Gastroesophageal sphincter (tissue), 4 donors: Measurements from ENCODE around the gene MRPS25. TPM values are rescaled to one million over a fixed set of nuclear protein-coding genes. Genes with fewer than 3 reads are reported as not detected.

Source experiments
- ATAC-seq: fragments of 150-250 bp; one replicate; pipeline ENCODE4 v1.9.1; 2016; ENCODE audit warnings: mild to moderate bottlenecking, moderate library complexity
- H3K27ac ChIP-seq, 4 donors: fragments of 200-600 bp; sonication (generic) in 3 of 4; 1 replicate in 3 of 4; 2 replicates in 1 of 4; pipeline ENCODE4 v1.5.1; 2016 to 2019
- H3K27me3 ChIP-seq: fragments of 200-600 bp; sonication (generic); one replicate; pipeline ENCODE4 v1.5.1; 2019
- H3K36me3 ChIP-seq, 2 donors: fragments of 200-600 bp; sonication (generic); one replicate each; pipeline ENCODE4 v1.5.1; 2019; ENCODE audit warnings: control low read depth in 1 of 2
- H3K4me1 ChIP-seq, 3 donors: fragments of 200-600 bp; sonication (generic); 1 replicate in 2 of 3; 2 replicates in 1 of 3; pipeline ENCODE4 v1.5.1; 2016 to 2019; ENCODE audit warnings: control low read depth in 2 of 3
- H3K4me3 ChIP-seq, 2 donors: fragments of 200-600 bp; sonication (generic); one replicate each; pipeline ENCODE4 v1.5.1; 2019; ENCODE audit warnings: mild to moderate bottlenecking in 1 of 2, moderate library complexity in 1 of 2
- H3K9me3 ChIP-seq, 3 donors: fragments of 200-600 bp; sonication (generic); one replicate each; pipeline ENCODE4 v1.5.1; 2017 to 2019; ENCODE audit warnings: control low read depth in 2 of 3
- EP300 ChIP-seq: sonication (generic); formaldehyde crosslinking; IDR thresholded peaks from one replicate; pipeline ENCODE4 v1.6.1; 2017; ENCODE audit warnings: antibody characterized with exemption, mild to moderate bottlenecking
- POLR2A ChIP-seq, 2 donors: fragments of 450-650 bp; IDR thresholded peaks; one replicate each; pipeline ENCODE4 v1.6.1; 2017; ENCODE audit warnings: antibody characterized with exemption in 2 of 2, mild to moderate bottlenecking in 2 of 2, moderate library complexity in 1 of 2
- POLR2AphosphoS5 ChIP-seq: sonication (generic); formaldehyde crosslinking; IDR thresholded peaks from one replicate; pipeline ENCODE4 v1.6.1; 2017; ENCODE audit warnings: antibody characterized with exemption
- WGBS, 2 donors: methylation state at CpG; one replicate each; pipeline ENCODE4 v1.1.5; 2018; ENCODE audit warnings: low coverage in 1 of 2; 5-methylcytosine and 5-hydroxymethylcytosine counted together
- total RNA-seq, 4 donors: library from RNA; depleted of rRNA; stranded (reverse); fragments of >200 nt; gene quantifications; one replicate each; pipeline ENCODE4 v1.1.0, GENCODE V29; 2016
- TF ChIP-seq, protein P1 (sequence below), 4 experiments: fragments of 200-600 bp in 2 of 4; fragments of 450-650 bp in 2 of 4; sonication (generic) in 1 of 4; IDR thresholded peaks; one replicate each; pipeline ENCODE4 v1.5.1; 2017 to 2019; ENCODE audit warnings: antibody characterized with exemption in 4 of 4, mild to moderate bottlenecking in 2 of 4, moderate library complexity in 2 of 4

Gene MRPS25
- total RNA-seq, 4 donors from 2014 or later: 17.6 to 32.0 (median 27.9) TPM

DNA sequence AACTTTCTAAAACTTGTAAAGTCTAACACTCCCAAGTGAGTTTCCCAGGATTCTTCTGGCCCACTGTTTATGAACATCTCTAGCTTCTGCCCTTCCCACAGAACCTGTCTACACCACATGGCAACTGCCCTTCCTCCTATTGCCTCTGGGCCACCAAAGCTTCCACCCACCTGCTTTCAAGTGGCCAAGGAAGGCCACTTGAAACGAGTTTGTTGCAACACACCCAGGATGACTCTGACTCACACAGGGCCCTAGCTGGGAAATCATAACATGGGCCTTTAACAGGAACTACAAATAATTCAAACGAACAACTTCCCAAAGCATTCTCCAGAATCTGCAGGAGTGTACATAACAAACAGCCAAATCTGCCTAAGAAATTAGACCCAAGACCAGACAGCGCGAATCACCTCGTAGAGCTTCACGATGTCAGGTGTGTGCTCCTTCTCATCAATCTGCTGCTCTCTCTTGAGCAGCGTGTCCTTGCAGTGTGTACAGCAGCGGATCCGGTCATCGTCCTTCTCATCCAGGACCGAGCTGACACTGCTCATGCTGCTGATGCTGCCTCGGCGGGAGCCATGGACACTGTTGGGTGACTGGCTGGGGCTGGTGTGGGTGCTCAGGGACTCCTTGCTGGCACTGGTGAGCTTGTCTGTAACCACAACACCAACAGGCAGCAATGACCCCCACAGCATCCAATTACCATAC is 17.0 kb upstream of the MRPS25 start:
- ATAC-seq: no peak
- WGBS, 2 donors: 91 to 93% methylated on average over 5 to 6 of the region's 13 CpGs
- Histone ChIP-seq H3K9me3 (no peaks in the 10 kb centered on the region), H3K27ac (no peak overlapping the region), H3K4me1 (no peaks in the 10 kb centered on the region), H3K27me3 (no peaks in the 10 kb centered on the region), H3K4me3 (no peak overlapping the region), H3K36me3 (peaks cover 0 to 100% of the 10 kb centered on the region in 2 donors)
- TF ChIP-seq POLR2A (IDR thresholded peaks at IDR 0.05) (no peak), POLR2AphosphoS5 (no peak), EP300 (no peak)
- TF ChIP-seq, protein P1, sequence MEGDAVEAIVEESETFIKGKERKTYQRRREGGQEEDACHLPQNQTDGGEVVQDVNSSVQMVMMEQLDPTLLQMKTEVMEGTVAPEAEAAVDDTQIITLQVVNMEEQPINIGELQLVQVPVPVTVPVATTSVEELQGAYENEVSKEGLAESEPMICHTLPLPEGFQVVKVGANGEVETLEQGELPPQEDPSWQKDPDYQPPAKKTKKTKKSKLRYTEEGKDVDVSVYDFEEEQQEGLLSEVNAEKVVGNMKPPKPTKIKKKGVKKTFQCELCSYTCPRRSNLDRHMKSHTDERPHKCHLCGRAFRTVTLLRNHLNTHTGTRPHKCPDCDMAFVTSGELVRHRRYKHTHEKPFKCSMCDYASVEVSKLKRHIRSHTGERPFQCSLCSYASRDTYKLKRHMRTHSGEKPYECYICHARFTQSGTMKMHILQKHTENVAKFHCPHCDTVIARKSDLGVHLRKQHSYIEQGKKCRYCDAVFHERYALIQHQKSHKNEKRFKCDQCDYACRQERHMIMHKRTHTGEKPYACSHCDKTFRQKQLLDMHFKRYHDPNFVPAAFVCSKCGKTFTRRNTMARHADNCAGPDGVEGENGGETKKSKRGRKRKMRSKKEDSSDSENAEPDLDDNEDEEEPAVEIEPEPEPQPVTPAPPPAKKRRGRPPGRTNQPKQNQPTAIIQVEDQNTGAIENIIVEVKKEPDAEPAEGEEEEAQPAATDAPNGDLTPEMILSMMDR (IDR thresholded peaks at IDR 0.05): no peak

DNA sequence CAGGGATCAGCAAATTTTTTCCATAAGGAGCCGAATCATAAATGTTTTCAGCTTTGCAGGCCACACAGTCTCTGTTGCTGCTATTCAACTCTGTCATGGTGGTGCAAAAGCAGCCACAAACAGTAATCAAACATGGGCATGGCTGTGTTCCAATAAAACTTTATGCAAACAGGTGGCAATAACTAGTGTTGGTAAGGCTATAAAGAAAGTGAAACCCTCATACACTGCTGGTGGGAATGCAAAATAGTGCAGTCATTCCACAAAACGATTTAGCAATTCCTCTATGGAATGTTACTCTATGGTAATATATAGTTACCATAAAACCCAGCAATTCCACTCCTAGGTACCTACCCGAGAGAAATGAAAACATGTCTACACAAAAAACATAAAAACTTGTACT is 14.0 kb upstream of the MRPS25 start:
- Histone ChIP-seq H3K4me1 (no peaks in the 10 kb centered on the region), H3K9me3 (no peaks in the 10 kb centered on the region), H3K36me3 (peaks cover 0 to 100% of the 10 kb centered on the region in 2 donors), H3K27me3 (no peaks in the 10 kb centered on the region), H3K4me3 (no peak overlapping the region), H3K27ac (no peak overlapping the region)
- no peak for ATAC-seq
- WGBS, 2 donors: 59 to 84% methylated on average over 2 to 3 of the region's 3 CpGs
- no peak for TF ChIP-seq EP300
- TF ChIP-seq, protein P1 (IDR thresholded peaks at IDR 0.05): no peak
- no peak for TF ChIP-seq POLR2AphosphoS5
- TF ChIP-seq POLR2A (IDR thresholded peaks at IDR 0.05): no peak

DNA sequence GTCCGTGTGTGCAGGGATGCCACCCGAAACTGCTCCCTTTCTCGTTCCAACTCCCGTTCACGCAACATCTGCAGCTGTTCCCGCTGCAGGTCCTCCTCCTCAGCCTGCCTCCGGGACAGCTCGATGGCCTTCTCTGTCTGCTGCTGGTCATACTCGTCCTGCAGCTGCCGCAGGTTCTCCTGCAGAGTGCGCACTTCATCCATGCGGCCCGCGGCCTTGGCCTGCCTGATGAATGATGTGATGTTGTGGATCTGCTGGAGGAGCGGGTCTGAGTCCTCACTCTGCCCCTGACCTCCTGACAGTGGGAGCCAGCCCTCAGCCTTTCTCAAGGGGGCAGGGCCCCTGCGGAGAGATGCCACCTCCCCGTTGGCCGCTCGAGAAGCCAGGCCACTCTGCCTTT is 9.4 kb upstream of the MRPS25 start:
- WGBS, 2 donors: 50 to 100% methylated on average over 1 to 2 of the region's 19 CpGs
- peaks cover 0 to 97% of the 10 kb centered on the region in 2 donors for H3K36me3 ChIP-seq

DNA sequence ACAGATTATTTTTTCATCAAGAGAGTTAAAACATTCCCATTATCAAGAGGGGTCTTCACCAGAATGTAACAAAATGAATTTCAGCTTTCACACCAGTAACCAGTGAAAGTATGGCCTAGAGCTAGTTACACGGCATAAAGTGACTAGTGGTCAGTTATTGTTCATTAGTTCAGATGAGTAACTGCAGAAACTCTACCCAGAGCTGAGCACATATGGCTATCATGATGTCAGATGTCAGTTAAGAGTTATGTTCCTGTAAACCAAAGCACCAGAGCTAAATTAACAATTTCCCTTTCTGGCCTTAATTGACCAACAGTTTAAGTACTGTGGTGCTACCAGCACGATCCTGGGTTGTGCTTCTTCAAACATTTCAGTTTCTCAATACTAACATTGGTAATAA is 6.6 kb upstream of the MRPS25 start:
- H3K9me3 ChIP-seq: no peaks in the 10 kb centered on the region
- no peak for ATAC-seq
- no peak overlapping the region for H3K27ac ChIP-seq
- peaks cover 0 to 71% of the 10 kb centered on the region in 2 donors for H3K36me3 ChIP-seq
- WGBS, 2 donors: 67 to 84% methylated on average over 2 of the region's 2 CpGs
- H3K4me3 ChIP-seq: no peak overlapping the region
- TF ChIP-seq EP300: no peak
- TF ChIP-seq POLR2A (IDR thresholded peaks at IDR 0.05): no peak
- TF ChIP-seq POLR2AphosphoS5: no peak
- TF ChIP-seq, protein P1 (IDR thresholded peaks at IDR 0.05): no peak
- no peaks in the 10 kb centered on the region for H3K27me3 ChIP-seq
- H3K4me1 ChIP-seq: no peaks in the 10 kb centered on the region

More for the DNA sequence above, 9.4 kb upstream of the MRPS25 start:
- Histone ChIP-seq H3K4me1 (no peaks in the 10 kb centered on the region), H3K4me3 (no peak overlapping the region), H3K27me3 (no peaks in the 10 kb centered on the region), H3K27ac (no peak overlapping the region), H3K9me3 (no peaks in the 10 kb centered on the region)
- TF ChIP-seq POLR2A (IDR thresholded peaks at IDR 0.05): no peak
- TF ChIP-seq EP300: no peak
- TF ChIP-seq, protein P1 (IDR thresholded peaks at IDR 0.05): no peak
- no peak for TF ChIP-seq POLR2AphosphoS5
- no peak for ATAC-seq

DNA sequence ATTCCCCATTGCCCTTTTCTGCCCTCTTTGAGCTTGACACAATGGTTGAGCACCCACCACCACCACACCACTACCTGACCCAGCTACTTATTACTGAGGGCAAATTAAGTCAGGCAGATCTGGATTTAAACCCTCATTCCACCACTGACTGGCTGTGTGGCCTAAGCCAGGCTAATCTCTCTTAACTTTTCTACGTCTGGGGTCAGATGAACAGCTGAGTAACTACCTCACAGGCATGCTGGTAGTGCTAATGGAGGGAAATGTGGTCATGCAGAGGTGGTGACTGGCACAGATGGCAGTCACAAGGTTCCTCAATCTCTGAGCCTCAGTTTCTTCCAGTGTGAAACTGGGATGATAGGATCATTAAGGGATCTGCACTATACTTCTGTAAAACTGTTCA is 4.3 kb upstream of the MRPS25 start:
- H3K9me3 ChIP-seq: no peaks in the 10 kb centered on the region
- H3K27ac ChIP-seq: no peak overlapping the region
- H3K4me1 ChIP-seq: peaks cover 0 to 8% (median 0%) of the 10 kb centered on the region in 3 donors
- H3K27me3 ChIP-seq: no peaks in the 10 kb centered on the region
- no peak overlapping the region for H3K4me3 ChIP-seq
- ATAC-seq: no peak
- TF ChIP-seq EP300 (no peak), POLR2AphosphoS5 (no peak), POLR2A (IDR thresholded peaks at IDR 0.05) (no peak)
- TF ChIP-seq, protein P1 (IDR thresholded peaks at IDR 0.05): no peak
- 100% methylated on average over 1 of the region's 1 CpG for WGBS, 2 donors
- H3K36me3 ChIP-seq: peaks cover 0 to 49% of the 10 kb centered on the region in 2 donors
